H1 (cell line): ENCODE results near the gene RNF4.

Experiments
- CHD2 ChIP-seq: IDR thresholded peaks from 2 replicates; pipeline ENCODE4 v1.6.1; 2012; ENCODE audit warnings: low read length, improper control_type of control experiment
- CREB1 ChIP-seq: IDR thresholded peaks from 2 replicates; pipeline ENCODE4 v1.6.1; 2012; ENCODE audit warnings: inconsistent platforms
- GABPA ChIP-seq: IDR thresholded peaks from 2 replicates; pipeline ENCODE4 v1.6.1; 2011; ENCODE audit warnings: mild to moderate bottlenecking, low read length, moderate library complexity, borderline replicate concordance; ENCODE audit not compliant: insufficient read depth
- MAFK ChIP-seq: IDR thresholded peaks from 2 replicates; pipeline ENCODE4 v1.6.1; 2012; ENCODE audit warnings: low read depth, mild to moderate bottlenecking, improper control_type of control experiment, low read length
- POLR2A ChIP-seq, 2 experiments: IDR thresholded peaks; 1 replicate in 1 of 2; 2 replicates in 1 of 2; pipeline ENCODE4 v1.6.1; 2011; ENCODE audit warnings: low read depth in 2 of 2, low read length in 2 of 2, mild to moderate bottlenecking in 2 of 2; ENCODE audit errors: control extremely low read depth in 1 of 2
- POLR2AphosphoS5 ChIP-seq: IDR thresholded peaks from 2 replicates; pipeline ENCODE4 v1.6.1; 2011; ENCODE audit warnings: low read depth, low read length
- RAD21 ChIP-seq, 2 experiments: IDR thresholded peaks in 1 of 2; conservative IDR thresholded peaks in 1 of 2; 2 replicates each; pipeline ENCODE4 v1.6.1; 2011; ENCODE audit warnings: low read depth in 2 of 2, low read length in 2 of 2, improper control_type of control experiment in 1 of 2, inconsistent platforms in 1 of 2, mild to moderate bottlenecking in 1 of 2, moderate library complexity in 1 of 2
- TF ChIP-seq, protein P1 (sequence below): IDR thresholded peaks from 2 replicates; pipeline ENCODE4 v1.6.1; 2011; ENCODE audit warnings: low read depth, mild to moderate bottlenecking, low read length; ENCODE audit not compliant: insufficient read depth
- TF ChIP-seq, protein P2 (sequence below), 3 experiments: IDR thresholded peaks; 1 replicate in 2 of 3; 2 replicates in 1 of 3; pipeline versions ENCODE4 v1.5.1 to v1.6.1; 2011; ENCODE audit warnings: low read length in 3 of 3, mild to moderate bottlenecking in 3 of 3, inconsistent platforms in 2 of 3, low read depth in 1 of 3, moderate library complexity in 1 of 3; ENCODE audit not compliant: insufficient read depth in 1 of 3; ENCODE audit errors: control extremely low read depth in 1 of 3

DNA sequence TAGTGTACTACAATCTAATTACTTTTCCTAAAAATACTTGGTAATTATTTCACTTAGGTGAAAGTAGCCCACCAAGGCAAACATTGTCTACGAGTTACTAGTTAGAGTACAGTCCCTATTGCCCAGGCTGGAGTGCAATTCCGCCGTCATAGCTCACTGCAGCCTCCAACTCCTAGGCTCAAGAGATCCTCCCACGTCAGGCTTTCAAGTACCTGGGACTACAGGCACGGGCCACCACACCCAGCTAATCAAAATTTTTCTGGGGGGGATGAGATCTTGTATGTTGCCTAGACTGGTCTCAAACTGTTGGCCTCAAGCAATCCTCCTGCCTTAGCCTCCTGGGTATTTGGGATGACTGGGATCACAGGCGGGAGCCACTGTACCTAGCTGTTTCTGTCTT, 89.4 kb downstream of the RNF4 start:
- TF ChIP-seq, protein P1, sequence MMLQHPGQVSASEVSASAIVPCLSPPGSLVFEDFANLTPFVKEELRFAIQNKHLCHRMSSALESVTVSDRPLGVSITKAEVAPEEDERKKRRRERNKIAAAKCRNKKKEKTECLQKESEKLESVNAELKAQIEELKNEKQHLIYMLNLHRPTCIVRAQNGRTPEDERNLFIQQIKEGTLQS: no peak
- TF ChIP-seq POLR2AphosphoS5 (no peak), POLR2A (IDR thresholded peaks at IDR 0.05; ENCODE audit: control extremely low read depth in 1 of 2, low read depth in 2 of 2, low read length in 2 of 2) (no peak), CHD2 (no peak), MAFK (no peak), RAD21 (IDR thresholded peaks at IDR 0.05 in 1 of 2, conservative IDR thresholded peaks at IDR 0.05 in 1 of 2; ENCODE audit: low read depth in 2 of 2, low read length in 2 of 2) (no peak), CREB1 (no peak), GABPA (no peak)
- TF ChIP-seq, protein P2, sequence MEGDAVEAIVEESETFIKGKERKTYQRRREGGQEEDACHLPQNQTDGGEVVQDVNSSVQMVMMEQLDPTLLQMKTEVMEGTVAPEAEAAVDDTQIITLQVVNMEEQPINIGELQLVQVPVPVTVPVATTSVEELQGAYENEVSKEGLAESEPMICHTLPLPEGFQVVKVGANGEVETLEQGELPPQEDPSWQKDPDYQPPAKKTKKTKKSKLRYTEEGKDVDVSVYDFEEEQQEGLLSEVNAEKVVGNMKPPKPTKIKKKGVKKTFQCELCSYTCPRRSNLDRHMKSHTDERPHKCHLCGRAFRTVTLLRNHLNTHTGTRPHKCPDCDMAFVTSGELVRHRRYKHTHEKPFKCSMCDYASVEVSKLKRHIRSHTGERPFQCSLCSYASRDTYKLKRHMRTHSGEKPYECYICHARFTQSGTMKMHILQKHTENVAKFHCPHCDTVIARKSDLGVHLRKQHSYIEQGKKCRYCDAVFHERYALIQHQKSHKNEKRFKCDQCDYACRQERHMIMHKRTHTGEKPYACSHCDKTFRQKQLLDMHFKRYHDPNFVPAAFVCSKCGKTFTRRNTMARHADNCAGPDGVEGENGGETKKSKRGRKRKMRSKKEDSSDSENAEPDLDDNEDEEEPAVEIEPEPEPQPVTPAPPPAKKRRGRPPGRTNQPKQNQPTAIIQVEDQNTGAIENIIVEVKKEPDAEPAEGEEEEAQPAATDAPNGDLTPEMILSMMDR (IDR thresholded peaks at IDR 0.05; ENCODE audit: control extremely low read depth in 1 of 3, insufficient read depth in 1 of 3, low read depth in 1 of 3, low read length in 3 of 3): no peak
